IPS-18c (cell line): Measurements from ENCODE around the gene FCN2.

Experiments
- H3K4me3 ChIP-seq: 2 replicates; pipeline ENCODE4 v1.7.0; 2013; ENCODE audit warnings: low read depth, mild to moderate bottlenecking, low read length, moderate library complexity; ENCODE audit not compliant: insufficient read depth
- H3K9me3 ChIP-seq: one replicate; pipeline ENCODE4 v1.6.1; 2013; ENCODE audit warnings: mild to moderate bottlenecking, low read length, moderate library complexity; ENCODE audit not compliant: control insufficient read depth, insufficient read depth

Gene FCN2

GRCh38 chr9:134880484-134881312 is at the start of gene FCN2:
Gene FCN2, plus strand, starts transcription at chr9:134880810. Its CDS starts 12 bp downstream, at chr9:134880822.
- H3K9me3 ChIP-seq, result peaks cover 2% of the 10 kb centered on the region
- H3K4me3 ChIP-seq, result no peak within 1 kb of the TSS

GRCh38 chr9:134830926-134831720 is 49.5 kb upstream of the FCN2 start:
- Histone ChIP-seq H3K9me3 (peaks cover 2% of the 10 kb centered on the region), H3K4me3 (no peak overlapping the region)

- H3K4me3 ChIP-seq, result no peak overlapping the region
- no peaks in the 10 kb centered on the region for H3K9me3 ChIP-seq
These were observed 48.1 kb upstream of the FCN2 start for GRCh38 chr9:134832471-134832870.

- no peak overlapping the region for H3K4me3 ChIP-seq
- no peaks in the 10 kb centered on the region for H3K9me3 ChIP-seq
These were observed 47.2 kb upstream of the FCN2 start for GRCh38 chr9:134833294-134833880.

- Histone ChIP-seq H3K9me3 (no peaks in the 10 kb centered on the region), H3K4me3 (no peak overlapping the region)
These were observed 46.2 kb upstream of the FCN2 start for GRCh38 chr9:134834217-134834956.

GRCh38 chr9:134834957-134835419 is 45.6 kb upstream of the FCN2 start:
- Histone ChIP-seq H3K9me3 (no peaks in the 10 kb centered on the region), H3K4me3 (no peak overlapping the region)

- Histone ChIP-seq H3K4me3 (no peak overlapping the region), H3K9me3 (no peaks in the 10 kb centered on the region)
These were observed 45.2 kb upstream of the FCN2 start for GRCh38 chr9:134835448-134835847.

GRCh38 chr9:134835987-134836386 is 44.6 kb upstream of the FCN2 start:
- H3K4me3 ChIP-seq, result no peak overlapping the region
- no peaks in the 10 kb centered on the region for H3K9me3 ChIP-seq

GRCh38 chr9:134836406-134836970 is 44.1 kb upstream of the FCN2 start:
- Histone ChIP-seq H3K4me3 (no peak overlapping the region), H3K9me3 (no peaks in the 10 kb centered on the region)

- Histone ChIP-seq H3K4me3 (no peak overlapping the region), H3K9me3 (no peaks in the 10 kb centered on the region)
These were observed 43.1 kb upstream of the FCN2 start for GRCh38 chr9:134837529-134837928.

GRCh38 chr9:134838651-134839454 is 41.8 kb upstream of the FCN2 start:
- no peak overlapping the region for H3K4me3 ChIP-seq
- no peaks in the 10 kb centered on the region for H3K9me3 ChIP-seq

GRCh38 chr9:134839455-134840125 is 41.0 kb upstream of the FCN2 start:
- Histone ChIP-seq H3K4me3 (no peak overlapping the region), H3K9me3 (no peaks in the 10 kb centered on the region)

GRCh38 chr9:134840511-134840910 is 40.1 kb upstream of the FCN2 start:
- H3K4me3 ChIP-seq, result no peak overlapping the region
- H3K9me3 ChIP-seq, result no peaks in the 10 kb centered on the region

- Histone ChIP-seq H3K4me3 (no peak overlapping the region), H3K9me3 (no peaks in the 10 kb centered on the region)
These were observed 39.3 kb upstream of the FCN2 start for GRCh38 chr9:134841180-134841904.

GRCh38 chr9:134842321-134842720 is 38.3 kb upstream of the FCN2 start:
- no peak overlapping the region for H3K4me3 ChIP-seq
- H3K9me3 ChIP-seq, result no peaks in the 10 kb centered on the region
